ENCODE data around the gene LHPP.
"Not testable (repeated sequence)": the region's sequence is repeated elsewhere in the genome, so short reads cannot be mapped to it uniquely, and the experiment has no call there.

DNA sequence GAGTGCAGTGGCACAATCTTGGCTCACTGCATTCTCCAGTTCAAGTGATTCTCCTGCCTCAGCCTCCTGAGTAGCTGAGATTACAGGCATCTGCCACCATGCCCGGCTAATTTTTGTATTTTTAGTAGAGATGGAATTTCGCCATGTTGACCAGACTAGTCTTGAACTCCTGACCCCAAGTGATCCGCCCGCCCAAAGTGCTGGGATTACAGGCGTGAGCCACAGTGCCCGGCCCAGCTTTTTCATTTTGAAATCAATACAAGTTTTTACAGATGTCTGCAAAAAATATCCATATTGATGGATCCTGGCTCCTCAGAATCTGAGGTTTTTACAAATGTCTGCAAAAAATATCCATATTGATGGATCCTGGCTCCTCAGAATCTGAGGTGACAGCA, 126.7 kb downstream of the LHPP start:
- TF ChIP-seq CTCF (conservative IDR thresholded peaks at IDR 0.05 in 1 of 2, IDR thresholded peaks at IDR 0.05 in 1 of 2; ENCODE audit: low read depth in 1 of 2, low read length in 2 of 2); EZH2 (IDR thresholded peaks at IDR 0.05; ENCODE audit: low read length, missing control alignments): not testable (repeated sequence)
